ENCODE data around the gene CDK10. TPM values are rescaled to one million over a fixed set of nuclear protein-coding genes. Genes with fewer than 3 reads are reported as not detected.

Gene CDK10
- polyA plus RNA-seq, 3 donors: 16.5 to 107 (median 18.3) TPM

DNA sequence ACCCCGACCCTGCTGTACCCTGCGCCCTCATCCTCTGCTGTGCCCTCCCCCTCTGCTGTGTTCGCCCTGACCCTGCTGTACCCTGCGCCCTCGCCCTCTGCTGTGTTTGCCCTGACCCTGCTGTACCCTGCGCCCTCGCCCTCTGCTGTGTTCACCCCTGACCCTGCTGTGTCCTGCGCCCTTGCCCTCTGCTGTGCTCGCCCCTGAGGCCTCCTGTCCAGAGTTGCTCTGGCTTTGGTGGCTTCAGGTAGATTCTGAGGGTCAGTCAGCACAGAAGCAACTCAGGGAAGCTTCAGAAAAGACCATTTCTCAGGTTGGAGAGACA lies 46.4 kb downstream of the CDK10 start:
- WGBS (ENCODE audit: insufficient coverage): 99% methylated on average over 9 of the region's 9 CpGs
- Histone ChIP-seq H3K79me2 (ENCODE audit: insufficient read depth, low read length) (peaks cover 47% of the 10 kb centered on the region), H3K4me1 (ENCODE audit: control insufficient read depth in 1 of 2, insufficient read depth in 2 of 2, low read length in 2 of 2) (no peaks in the 10 kb centered on the region), H3K36me3 (replicated peaks in 1 of 2; ENCODE audit: control insufficient read depth in 1 of 2, insufficient read depth in 2 of 2, low read length in 2 of 2) (peaks cover 92 to 97% of the 10 kb centered on the region in 2 donors), H3K4me3 (replicated peaks in 1 of 3; ENCODE audit: low read depth in 2 of 3, low read length in 3 of 3) (no peak overlapping the region), H4K20me1 (ENCODE audit: insufficient read depth, low read length) (peaks cover 99% of the 10 kb centered on the region), H3K27ac (ENCODE audit: low read depth in 1 of 2, low read length in 2 of 2) (peak overlapping the region in 1 of 2 donors; percentile 45), H3K9me3 (replicated peaks in 1 of 2; ENCODE audit: control insufficient read depth in 1 of 2, insufficient read depth in 1 of 2, low read length in 2 of 2) (no peaks in the 10 kb centered on the region), H3K27me3 (ENCODE audit: control insufficient read depth in 2 of 2, insufficient read depth in 2 of 2, low read length in 2 of 2) (no peaks in the 10 kb centered on the region), H2AFZ (ENCODE audit: insufficient read depth, low read depth, low read length, poor library complexity, severe bottlenecking) (no peak overlapping the region), H3K9ac (ENCODE audit: insufficient read depth, low read length, poor library complexity, severe bottlenecking) (no peak overlapping the region), H3K4me2 (replicated peaks; ENCODE audit: extremely low read depth, low read length, poor library complexity, severe bottlenecking) (no peak overlapping the region)
- no peak for DNase-seq
- intact Hi-C loops (cut with micrococcal nuclease): no loop called here
- Mint-ChIP-seq H3K27me3 (ENCODE audit: low read depth in 3 of 3) (peaks cover 0 to 4% (median 1%) of the 10 kb centered on the region in 3 donors), H3K9me3 (peaks cover 0 to 2% (median 0%) of the 10 kb centered on the region in 7 donors), H3K27ac (peak overlapping the region in 4 of 7 donors; percentile 14 to 70 (median 30)), H3K36me3 (peaks cover 80 to 99% of the 10 kb centered on the region in 2 donors), H3K4me3 (no peak overlapping the region), H3K4me1 (peaks cover 2% of the 10 kb centered on the region)
- TF ChIP-seq, protein P1, sequence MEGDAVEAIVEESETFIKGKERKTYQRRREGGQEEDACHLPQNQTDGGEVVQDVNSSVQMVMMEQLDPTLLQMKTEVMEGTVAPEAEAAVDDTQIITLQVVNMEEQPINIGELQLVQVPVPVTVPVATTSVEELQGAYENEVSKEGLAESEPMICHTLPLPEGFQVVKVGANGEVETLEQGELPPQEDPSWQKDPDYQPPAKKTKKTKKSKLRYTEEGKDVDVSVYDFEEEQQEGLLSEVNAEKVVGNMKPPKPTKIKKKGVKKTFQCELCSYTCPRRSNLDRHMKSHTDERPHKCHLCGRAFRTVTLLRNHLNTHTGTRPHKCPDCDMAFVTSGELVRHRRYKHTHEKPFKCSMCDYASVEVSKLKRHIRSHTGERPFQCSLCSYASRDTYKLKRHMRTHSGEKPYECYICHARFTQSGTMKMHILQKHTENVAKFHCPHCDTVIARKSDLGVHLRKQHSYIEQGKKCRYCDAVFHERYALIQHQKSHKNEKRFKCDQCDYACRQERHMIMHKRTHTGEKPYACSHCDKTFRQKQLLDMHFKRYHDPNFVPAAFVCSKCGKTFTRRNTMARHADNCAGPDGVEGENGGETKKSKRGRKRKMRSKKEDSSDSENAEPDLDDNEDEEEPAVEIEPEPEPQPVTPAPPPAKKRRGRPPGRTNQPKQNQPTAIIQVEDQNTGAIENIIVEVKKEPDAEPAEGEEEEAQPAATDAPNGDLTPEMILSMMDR (IDR thresholded peaks at IDR 0.05): no peak

DNA sequence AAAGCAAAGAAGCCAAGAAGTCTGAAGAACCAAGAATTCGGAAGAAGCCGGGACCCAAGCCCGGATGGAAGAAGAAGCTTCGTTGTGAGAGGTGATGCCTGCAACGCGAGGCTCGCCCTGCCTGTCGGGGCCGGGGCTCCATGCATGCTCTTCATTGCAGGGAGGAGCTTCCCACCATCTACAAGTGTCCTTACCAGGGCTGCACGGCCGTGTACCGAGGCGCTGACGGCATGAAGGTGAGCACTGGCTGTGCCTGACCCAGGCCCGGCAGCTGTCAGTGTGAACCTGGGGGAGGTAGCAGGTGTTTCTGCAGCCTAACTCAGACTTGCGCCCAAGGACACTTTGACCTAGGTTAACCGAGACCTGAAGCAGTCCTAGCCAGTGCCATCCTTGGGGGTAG lies 46.8 kb downstream of the CDK10 start:
- H3K4me3 Mint-ChIP-seq: no peak overlapping the region
- TF ChIP-seq, protein P1 (IDR thresholded peaks at IDR 0.05): no peak
- Histone ChIP-seq H3K4me1 (ENCODE audit: control insufficient read depth in 1 of 2, insufficient read depth in 2 of 2, low read length in 2 of 2) (no peaks in the 10 kb centered on the region), H3K9me3 (replicated peaks in 1 of 2; ENCODE audit: control insufficient read depth in 1 of 2, insufficient read depth in 1 of 2, low read length in 2 of 2) (no peaks in the 10 kb centered on the region), H3K79me2 (ENCODE audit: insufficient read depth, low read length) (peaks cover 44% of the 10 kb centered on the region), H3K27ac (ENCODE audit: low read depth in 1 of 2, low read length in 2 of 2) (peak overlapping the region in 1 of 2 donors; percentile 45), H2AFZ (ENCODE audit: insufficient read depth, low read depth, low read length, poor library complexity, severe bottlenecking) (no peak overlapping the region), H3K4me2 (replicated peaks; ENCODE audit: extremely low read depth, low read length, poor library complexity, severe bottlenecking) (no peak overlapping the region), H4K20me1 (ENCODE audit: insufficient read depth, low read length) (peaks cover 99% of the 10 kb centered on the region), H3K9ac (ENCODE audit: insufficient read depth, low read length, poor library complexity, severe bottlenecking) (no peak overlapping the region), H3K4me3 (replicated peaks in 1 of 3; ENCODE audit: low read depth in 2 of 3, low read length in 3 of 3) (no peak overlapping the region), H3K27me3 (ENCODE audit: control insufficient read depth in 2 of 2, insufficient read depth in 2 of 2, low read length in 2 of 2) (no peaks in the 10 kb centered on the region), H3K36me3 (replicated peaks in 1 of 2; ENCODE audit: control insufficient read depth in 1 of 2, insufficient read depth in 2 of 2, low read length in 2 of 2) (peaks cover 95 to 99% of the 10 kb centered on the region in 2 donors)
- 87% methylated on average over 11 of the region's 17 CpGs for WGBS (ENCODE audit: insufficient coverage)
- peaks cover 83 to 99% of the 10 kb centered on the region in 2 donors for H3K36me3 Mint-ChIP-seq
- peaks cover 0 to 4% (median 1%) of the 10 kb centered on the region in 3 donors for H3K27me3 Mint-ChIP-seq (ENCODE audit: low read depth in 3 of 3)
- peak overlapping the region in 4 of 7 donors; percentile 14 to 70 (median 30) for H3K27ac Mint-ChIP-seq
- H3K4me1 Mint-ChIP-seq: peaks cover 2% of the 10 kb centered on the region
- intact Hi-C loops (cut with micrococcal nuclease): no loop called here
- no peak for DNase-seq
- H3K9me3 Mint-ChIP-seq: peaks cover 0 to 2% (median 0%) of the 10 kb centered on the region in 7 donors
